T-helper 1 cell treated with Interleukin-12 subunit alpha and Interleukin-12 subunit beta and Interleukin-4 antibody, amounts not matched to agents 30 ng/mL and 1 ng/mL, for 36 hours (primary cell): ENCODE measurements around the gene ZNF488. TPM values are rescaled to one million over a fixed set of nuclear protein-coding genes. Genes with fewer than 3 reads are reported as not detected.

Experiments used
- intact Hi-C: fragments of 100-400 bp; cut with micrococcal nuclease; formaldehyde crosslinking; loops from one replicate; pipeline ENCODE4 v1.15.1; 2024
- total RNA-seq: library from RNA; stranded (reverse); gene quantifications from 2 replicates; pipeline ENCODE4 v1.2.3, GENCODE V29; 2022

The ZNF488 gene
- total RNA-seq, 1 donor from 2014 or later, result not detected

DNA sequence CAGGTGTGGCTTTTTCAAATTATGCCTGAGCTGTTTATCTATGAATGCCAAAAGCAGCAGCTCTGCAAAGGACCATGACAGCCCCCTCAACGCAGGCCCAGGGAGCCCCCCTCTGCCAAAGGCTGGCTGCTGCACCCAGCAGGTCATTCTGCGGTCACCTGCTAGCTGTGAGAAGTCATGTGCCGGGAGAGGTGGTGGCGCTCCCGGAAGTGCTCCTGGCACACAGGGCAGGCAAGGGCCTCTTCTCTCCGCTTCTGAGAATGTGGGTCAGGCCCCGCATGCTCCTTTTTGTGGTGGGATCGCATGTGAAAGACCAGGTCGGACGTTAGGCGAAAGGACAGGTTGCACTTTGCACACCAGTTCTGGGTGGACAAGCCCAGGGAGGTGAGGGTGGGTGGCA is 16.4 kb downstream of the ZNF488 start:
- intact Hi-C loops, result no loop called here

DNA sequence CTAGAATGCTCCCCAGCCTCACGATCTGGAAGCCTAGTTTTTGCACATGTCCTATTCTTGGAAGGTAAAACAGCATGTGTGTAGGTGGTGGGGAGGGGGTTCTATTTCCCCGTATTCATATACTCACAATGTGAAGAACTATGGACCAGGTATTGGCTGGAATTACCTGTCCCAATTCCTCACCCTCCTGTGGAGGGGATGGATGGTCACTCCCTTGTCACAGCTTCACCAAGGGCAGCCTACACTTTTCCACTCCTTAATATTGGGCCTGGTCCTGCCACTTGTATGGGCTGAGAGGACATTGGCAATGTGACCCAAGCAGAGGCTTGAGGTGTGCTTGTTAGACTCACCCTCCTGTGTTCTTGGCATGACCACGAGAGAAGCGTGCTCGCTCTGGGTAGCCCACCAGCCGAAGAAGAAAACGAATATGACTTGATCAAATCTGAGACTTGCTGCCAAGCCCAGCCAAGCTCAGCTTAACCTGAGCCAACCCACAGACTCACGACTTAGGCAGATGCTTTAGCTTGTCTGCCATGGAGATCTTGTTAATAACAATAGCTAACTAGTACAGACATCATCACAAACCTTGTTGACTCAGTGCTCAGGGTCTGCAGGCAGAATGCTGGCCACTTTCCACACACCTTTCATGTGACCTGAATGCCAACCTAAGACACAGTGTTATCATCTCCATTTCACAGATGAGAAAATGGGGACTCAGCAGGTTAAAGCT is 17.2 kb downstream of the ZNF488 start:
- intact Hi-C loops, result no loop called here

DNA sequence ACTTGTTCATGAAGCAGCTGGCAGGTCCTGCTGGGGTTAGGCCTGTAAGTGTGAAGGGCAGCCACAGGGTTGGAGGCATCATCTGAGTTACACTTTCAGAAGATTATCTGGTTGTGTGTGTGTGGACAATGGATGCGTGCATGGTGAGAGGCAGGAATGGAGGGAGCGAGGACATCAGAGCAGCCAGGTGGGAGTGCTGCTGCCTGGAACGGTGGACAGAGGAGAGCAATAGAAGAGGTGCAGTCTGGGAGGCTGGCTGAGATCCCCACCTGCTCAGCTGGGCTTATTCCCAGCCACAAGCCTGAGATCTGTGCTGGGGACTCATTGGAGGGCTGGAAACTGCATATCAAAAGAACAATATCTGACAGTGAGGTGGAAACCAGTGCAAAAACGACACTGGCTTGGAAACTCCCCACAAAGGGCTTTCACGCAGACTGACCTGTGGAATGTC is 17.9 kb downstream of the ZNF488 start:
- intact Hi-C loops, result no loop called here

DNA sequence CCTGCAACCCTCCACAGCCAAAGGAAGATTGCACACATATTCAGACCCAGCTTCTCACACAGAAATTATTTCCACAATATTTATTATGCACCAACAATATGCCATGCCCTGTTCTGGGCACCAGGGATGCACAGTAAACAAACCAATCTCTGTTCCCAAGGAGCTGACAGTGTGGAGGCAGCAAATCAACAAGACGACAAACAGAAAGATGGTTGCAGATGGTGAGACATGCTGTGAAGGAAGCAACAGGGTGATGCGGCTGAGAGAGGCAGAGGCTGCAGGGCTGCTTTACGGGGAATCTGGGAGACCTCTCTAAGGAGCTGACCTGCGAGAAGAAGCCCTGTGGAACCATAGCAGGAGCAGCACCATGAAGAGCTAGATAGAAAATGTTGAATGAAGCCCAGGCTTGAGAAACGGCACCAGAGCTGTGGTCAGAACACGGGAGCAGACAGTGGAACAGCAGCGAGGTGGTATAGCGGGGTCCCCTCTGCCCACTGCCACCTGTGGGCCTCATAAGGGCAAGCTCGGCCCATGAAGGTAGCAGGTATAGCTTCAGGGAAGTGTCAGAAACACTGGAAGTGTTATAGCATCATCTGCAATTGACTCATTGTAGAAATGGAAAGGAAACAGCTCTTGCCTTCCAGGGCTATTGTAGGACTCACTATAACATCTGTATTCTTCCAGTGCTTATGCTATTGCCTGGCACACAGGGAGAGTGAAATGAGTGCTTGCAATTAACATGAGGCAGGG is 18.5 kb downstream of the ZNF488 start:
- intact Hi-C loops, result no loop called here

DNA sequence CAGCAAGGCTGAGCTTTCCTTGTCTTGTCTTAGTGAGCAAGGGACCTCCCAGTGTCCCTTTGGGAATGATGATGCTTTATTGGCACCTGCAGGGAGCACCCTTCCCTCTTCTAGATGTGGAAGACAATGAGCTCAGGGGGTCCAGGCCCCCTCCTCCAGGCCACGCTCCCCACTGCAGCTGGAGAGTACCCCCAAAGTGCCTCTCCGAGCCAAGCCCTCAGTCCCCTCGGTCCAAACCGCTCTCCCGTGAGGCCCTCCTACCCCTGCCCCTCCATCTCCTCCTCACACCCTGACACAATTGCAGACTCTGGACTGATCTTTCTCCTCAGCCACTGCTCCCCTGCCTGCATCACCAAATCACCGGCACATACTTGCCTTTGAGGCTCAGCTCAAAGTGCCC is 19.2 kb downstream of the ZNF488 start:
- intact Hi-C loops, result no loop called here

DNA sequence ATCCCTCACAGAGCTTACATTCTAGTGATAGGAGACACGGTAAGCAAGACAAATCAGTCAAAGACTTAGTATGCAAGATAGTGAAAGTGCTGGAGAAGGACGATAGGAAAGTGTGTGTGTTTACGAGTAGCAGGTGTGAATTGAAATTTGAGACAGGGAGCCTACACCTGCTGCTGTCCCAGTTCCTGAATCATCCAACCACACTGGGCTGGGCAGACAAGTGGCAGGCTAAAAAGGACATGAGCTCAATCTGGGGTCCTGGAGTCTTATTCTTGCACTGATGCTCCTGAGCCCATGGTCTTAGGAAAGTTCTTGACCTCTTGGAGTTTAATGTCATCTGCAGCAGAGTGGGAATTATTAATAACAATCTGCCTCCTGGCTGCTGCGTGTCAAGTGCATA is 19.7 kb downstream of the ZNF488 start:
- intact Hi-C loops, result no loop called here

DNA sequence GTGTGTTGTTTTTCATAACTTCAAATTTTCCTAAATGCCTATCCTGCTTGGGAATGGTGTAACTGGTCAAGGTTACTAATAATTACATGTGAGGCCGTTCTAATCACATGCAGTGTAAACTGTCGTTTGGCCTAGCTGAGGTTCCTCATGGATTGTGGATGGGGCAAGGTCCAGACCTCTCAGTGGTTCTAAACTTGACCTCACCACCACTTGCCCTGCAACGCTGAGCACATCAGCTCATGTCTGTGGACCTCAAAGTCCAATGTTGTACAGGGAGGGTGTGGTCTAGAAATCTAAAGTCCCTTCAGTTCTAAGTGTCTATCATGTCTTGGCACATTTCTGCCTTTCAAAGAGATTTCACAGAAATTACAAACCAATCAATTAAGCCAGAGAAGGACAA is 20.3 kb downstream of the ZNF488 start:
- intact Hi-C loops, result no loop called here

DNA sequence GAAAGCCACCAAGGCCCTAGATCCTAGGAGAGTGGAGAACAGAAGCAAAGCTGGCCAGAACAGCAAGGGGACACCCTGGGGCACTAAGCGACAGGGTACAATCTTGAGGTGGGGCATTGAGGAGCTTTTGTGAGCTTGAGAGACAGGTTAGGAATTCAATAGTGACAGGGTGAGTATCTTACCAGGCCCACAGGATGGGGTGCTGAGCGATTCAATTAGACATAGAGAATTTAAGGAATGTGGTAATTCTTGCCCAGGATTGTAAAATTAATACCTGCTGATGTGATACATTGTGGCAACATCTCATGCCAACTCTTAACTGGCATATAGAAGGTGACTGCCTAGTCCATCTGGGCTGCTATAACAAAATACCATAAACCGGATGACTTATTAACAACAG is 21.9 kb downstream of the ZNF488 start:
- intact Hi-C loops, result no loop called here

DNA sequence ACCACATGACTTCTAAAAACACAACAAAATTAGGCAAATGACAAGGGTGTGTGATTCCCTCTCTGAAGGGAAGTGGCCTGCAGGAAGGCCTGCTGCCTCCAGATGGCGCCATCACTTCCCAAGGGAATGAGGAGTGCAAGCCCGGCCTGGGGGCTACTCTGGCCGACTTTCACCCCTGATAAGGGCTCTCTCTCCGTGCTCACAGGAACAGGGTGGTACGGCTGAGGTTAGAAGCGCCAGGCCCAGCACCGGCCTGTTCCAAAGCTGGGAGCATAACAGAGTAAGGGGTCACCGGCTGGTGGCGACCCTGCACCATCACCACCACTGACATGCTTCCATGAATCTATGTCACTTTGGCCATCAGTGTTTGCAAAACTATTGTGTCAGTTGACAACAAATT is 22.8 kb downstream of the ZNF488 start:
- intact Hi-C loops, result no loop called here

DNA sequence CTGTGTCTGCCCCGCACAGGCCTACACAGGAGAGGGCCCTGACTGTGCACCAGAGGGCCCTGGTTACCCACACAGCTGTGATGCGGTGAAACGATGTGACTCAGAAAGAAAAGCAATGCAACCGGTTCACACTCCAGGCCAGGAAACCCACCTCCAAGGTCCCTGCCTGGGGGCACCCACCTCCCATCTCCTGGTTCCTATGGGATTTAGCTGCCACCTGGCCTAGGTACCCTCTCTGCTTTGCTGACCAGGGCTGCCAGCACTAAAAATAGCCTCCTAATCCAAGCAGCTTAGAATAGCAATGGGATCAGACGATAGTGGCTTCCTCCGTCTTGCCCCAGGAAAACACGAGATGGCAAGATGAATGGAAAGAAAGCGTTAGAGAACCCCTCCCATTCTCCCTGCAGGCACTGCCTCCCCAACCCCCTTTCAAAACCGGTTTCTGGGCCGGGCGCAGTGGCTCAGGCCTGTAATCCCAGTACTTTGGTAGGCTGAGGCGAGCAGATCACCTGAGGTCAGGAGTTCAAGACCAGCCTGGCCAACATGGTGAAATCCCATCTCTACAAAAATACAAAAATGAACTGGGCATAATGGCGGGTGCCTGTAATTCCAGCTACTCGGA is 23.6 kb downstream of the ZNF488 start:
- intact Hi-C loops, result no loop called here

DNA sequence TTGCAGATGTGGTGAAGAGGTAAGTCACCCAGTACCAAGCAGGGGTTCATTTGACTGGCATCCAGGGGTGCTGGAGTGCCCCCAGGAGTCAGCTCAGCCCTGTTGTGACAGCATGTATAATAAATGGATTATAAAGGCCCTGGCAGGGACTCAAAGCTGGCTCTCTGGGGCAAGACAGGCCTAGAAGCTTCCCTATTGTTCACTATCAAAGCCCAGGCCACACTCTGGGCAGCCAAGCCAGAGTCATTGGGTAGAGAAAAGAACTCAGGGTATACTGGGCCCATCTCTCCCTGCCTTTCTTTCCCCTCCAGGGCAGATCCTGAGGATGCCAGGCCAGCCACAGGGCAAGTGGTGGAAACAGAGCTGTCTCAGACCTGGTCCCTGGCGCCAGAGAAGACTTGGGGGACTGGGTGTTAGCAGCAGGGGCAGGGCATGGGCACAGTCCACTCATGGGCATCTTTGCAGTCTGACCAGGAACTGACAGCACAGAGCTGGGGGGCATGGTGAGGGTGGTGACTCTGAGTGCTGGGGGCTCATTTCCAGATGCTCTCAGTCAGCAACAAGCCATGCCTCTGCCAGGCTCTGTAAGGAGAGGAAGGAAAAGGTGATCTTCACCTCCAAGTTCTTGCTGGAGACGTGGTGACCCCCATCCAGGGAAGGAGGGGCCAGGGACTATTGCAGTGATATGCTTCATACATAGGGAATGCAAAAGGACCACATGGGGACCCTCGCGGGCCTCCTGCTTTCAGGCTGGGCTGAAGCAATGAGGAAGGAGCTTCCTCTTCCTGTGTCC is 24.3 kb downstream of the ZNF488 start:
- intact Hi-C loops, result no loop called here

DNA sequence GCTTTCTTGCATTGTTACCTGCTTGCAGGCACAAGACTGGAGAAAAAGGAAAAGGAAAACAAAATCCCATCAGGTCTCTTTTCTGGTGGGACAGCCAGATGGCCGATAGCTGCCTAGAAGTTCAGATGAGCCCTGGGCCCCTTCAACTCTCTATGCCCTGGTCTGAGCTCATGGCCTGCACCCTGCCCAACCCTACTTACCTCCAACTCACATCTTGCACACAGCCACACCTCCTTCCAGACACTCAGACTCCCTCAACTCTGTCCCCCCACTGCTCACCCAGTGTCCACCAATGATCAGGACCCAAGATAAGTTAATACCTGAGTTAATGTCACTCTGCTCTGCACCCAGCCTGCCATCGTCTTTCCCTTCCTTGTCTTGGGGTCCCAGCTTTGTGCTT is 25.0 kb downstream of the ZNF488 start:
- intact Hi-C loops, result no loop called here

DNA sequence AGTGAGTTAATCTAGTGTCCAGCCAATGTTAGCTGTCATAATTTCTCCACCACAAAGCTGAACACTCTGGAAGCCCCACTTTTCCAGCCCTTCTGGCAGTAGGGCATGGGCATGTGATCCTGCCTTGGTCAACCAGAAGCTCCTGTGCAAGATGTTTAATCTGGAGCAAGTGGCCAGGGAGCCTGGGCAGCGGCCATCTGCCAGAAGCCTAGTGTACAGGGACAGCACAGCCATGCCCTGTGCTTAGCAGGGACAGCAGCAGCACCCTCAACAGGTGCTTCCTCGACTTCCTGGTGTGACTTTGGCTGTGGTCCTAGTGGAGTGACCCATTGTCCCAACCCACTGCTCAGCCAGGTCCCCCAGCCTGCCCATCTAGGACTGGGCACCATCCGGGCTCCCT is 25.6 kb downstream of the ZNF488 start:
- intact Hi-C loops, result no loop called here

DNA sequence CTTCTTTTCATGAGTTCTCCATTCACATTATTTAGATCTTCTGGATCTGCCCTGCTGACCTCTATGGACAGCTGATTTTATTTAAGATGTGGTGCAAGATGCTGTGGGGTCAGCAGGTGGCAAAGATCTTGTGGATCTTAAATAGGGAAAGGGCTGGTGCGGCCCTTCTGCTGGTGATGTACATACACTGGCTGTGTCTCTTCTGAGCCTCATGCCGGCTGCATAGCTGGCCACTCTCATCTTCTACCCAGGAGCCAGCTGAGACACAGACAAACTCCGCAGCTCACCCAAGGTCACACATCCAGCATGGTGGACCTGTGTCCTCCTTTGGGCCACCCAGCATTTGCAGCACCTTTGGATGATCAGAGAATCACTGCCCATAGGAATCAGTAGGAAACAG is 26.2 kb downstream of the ZNF488 start:
- intact Hi-C loops, result no loop called here

DNA sequence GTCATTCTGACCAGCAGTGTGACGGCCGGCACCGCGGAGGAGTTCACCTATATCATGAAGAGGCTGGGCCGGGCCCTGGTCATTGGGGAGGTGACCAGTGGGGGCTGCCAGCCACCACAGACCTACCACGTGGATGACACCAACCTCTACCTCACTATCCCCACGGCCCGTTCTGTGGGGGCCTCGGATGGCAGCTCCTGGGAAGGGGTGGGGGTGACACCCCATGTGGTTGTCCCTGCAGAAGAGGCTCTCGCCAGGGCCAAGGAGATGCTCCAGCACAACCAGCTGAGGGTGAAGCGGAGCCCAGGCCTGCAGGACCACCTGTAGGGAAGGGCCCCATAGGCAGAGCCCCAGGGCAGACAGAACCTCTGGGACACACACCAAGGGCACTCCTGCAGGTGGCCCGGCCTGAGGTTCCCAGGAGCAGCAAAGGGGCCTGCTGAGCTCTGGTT is 26.9 kb downstream of the ZNF488 start:
- intact Hi-C loops, result no loop called here

DNA sequence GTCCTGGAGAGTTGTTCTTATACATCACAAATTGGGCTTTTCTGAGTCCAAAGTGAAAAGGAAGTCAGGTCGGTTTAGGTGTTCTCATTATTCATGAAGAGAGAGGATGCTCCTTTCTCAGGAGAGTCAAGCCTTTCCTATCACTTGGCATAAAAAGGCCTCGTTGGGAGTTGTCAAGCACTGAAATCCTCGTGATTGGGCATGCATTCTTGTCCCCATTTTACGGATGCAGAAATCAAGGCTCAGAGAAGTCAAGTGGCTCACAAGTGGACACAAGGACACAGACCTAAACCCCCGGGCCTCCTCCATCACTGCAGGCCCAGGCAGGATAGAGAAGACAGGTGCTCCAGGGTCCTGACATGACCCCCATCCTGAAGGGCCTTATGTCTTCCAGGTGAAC is 27.4 kb downstream of the ZNF488 start:
- intact Hi-C loops, result no loop called here

DNA sequence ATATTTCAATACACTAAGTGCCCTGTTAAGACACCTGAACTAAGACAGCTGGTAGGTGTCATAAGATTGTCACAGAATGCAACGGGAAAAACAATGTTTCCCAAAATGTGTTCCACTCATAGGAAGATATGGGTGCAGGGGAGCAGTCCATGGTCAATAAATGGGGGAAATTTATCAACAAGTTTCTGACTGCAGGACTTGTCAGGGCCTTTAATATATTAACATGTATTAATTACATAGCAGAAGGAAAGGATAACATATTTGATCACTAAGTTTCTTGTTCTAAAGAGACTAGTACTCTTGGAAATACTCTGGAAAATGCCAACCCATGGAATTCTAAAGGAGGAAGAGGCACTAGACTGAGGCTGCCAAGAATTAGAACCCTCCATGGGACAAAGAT is 29.2 kb downstream of the ZNF488 start:
- intact Hi-C loops, result no loop called here

DNA sequence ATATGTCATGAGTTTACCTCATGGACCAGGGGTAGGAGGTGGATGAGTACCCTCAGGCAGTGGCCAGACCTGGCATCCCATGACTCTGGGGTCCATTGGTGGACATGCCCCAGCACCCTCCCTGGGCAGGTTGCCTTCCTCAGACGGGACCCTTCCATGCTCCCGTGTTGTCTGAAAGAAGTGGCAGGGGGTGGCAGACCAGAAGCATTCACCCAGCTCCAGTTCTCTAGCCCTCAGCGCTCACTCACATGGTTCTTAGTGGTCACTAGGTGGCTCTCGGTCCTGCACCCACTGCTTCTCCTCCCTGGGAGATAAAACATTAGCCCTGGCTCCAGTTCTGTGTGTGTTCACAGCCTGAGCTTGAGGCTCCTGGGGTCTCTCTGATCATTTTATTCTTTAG is 29.9 kb downstream of the ZNF488 start:
- intact Hi-C loops, result no loop called here

DNA sequence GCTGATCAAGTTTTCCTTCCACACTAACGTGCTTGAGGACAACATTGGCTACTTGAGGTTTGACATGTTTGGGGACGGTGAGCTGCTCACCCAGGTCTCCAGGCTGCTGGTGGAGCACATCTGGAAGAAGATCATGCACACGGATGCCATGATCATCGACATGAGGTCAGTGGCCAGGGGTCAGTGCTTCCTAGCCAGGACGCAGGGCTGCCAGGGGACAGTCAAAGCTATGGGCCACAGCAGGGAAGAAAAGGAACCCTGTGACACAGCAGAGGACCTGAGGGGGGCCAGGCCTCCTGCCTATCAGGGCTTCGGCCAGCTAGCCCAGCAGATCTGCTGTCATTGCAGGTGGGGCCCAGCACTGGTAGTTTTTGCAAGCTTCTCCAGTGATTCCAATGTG is 30.7 kb downstream of the ZNF488 start:
- intact Hi-C loops, result no loop called here

DNA sequence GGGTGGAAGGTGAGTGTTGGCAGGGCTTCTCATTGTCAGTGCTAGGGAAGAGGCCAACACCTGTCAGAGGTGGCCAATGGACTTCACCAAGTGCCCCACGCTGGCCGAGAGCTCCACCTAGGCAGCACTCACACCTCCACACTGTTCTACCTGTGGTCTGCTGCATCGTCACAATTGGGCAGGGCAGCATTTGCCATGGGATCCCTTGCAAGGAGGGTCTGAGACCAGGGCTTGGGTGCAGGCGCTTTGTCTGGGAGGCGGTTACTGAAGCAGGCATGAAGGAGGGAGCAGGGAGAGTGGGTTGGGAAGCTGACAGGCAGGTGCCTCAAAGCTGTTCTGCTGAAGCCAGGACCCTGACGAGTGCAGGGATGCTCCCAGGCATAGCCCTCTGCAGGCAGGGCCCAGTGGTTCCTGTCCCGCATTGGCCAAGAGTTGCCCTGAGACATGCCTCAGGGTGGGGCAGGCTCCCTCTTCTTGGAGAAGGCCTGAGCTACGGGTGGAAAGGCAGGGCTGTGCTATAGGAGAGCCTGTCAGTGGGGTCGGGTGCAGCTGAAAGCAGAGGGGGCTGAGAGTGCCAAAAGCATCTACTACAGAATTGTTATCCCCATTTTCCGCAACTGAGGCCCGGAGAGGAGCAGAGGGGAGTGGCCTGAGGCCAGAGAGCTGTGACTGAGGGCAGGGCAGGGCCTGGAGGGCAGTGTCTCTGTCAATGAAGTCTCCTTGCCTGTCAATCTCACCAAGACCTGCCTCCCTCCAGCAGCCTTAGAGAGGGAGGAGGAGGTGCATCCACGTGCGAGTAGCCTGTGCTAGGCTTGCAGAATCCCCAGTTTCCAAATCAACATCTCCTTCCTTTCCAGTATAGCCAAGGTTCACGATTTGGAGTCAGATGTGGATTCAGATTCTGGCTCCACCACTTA is 31.9 kb downstream of the ZNF488 start:
- intact Hi-C loops, result no loop called here
